Panc1 (cell line): ENCODE measurements around the gene WWOX. TPM values are rescaled to one million over a fixed set of nuclear protein-coding genes. Genes with fewer than 3 reads are reported as not detected.

ENCODE experiments used
- ATAC-seq: fragments of 200-7000 bp; cut with Tn5 transposase; 2 replicates; pipeline ENCODE4 v1.9.1; 2020; ENCODE audit warnings: mild to moderate bottlenecking, moderate library complexity
- BruUV-seq: library from RNA; stranded (reverse); fragments of 400-500 nt; replicated peaks from 2 replicates; lab custom pipeline; 2021; lab: Mats Ljungman, UMichigan
- CTCF ChIA-PET: fragments of 300-600 bp; sonication (Branson Sonifier 250); formaldehyde crosslinking; loops from one replicate; lab custom pipeline; 2022; ENCODE audit warnings: antibody characterized with exemption; lab: Charles Lee
- POLR2A ChIA-PET: fragments of 300-600 bp; sonication (Branson Sonifier 250); formaldehyde crosslinking; loops from one replicate; lab custom pipeline; 2022; ENCODE audit warnings: antibody characterized with exemption; lab: Charles Lee
- DNase-seq: peaks from one replicate; pipeline ENCODE4 v3.0.0-alpha.2; 2010; ENCODE audit warnings: low read depth, low spot score
- H3K27ac ChIP-seq: 2 replicates; pipeline ENCODE4 v1.5.1; 2011; ENCODE audit warnings: mild to moderate bottlenecking, low read length, inconsistent platforms
- H3K27me3 ChIP-seq: fragments of 200-500 bp; sonication (Bioruptor generic); 2 replicates; pipeline ENCODE4 v1.6.0; 2014; ENCODE audit warnings: low read length, inconsistent platforms; ENCODE audit not compliant: control insufficient read depth, insufficient read depth
- H3K36me3 ChIP-seq: fragments of 200-500 bp; sonication (Bioruptor generic); 2 replicates; pipeline ENCODE4 v1.5.1; 2014; ENCODE audit warnings: inconsistent platforms, mild to moderate bottlenecking, low read length, moderate library complexity; ENCODE audit not compliant: control insufficient read depth, insufficient read depth
- H3K4me1 ChIP-seq: 2 replicates; pipeline ENCODE4 v1.5.1; 2011; ENCODE audit warnings: inconsistent platforms, mild to moderate bottlenecking, low read length, moderate library complexity; ENCODE audit not compliant: control insufficient read depth, insufficient read depth
- H3K4me3 ChIP-seq, 2 experiments: 2 replicates each; pipeline ENCODE4 v1.5.1; 2011 to 2012; ENCODE audit warnings: low read depth in 2 of 2, low read length in 2 of 2, mild to moderate bottlenecking in 2 of 2, inconsistent platforms in 1 of 2, moderate library complexity in 1 of 2
- H3K9me3 ChIP-seq: fragments of 200-500 bp; sonication (Bioruptor generic); 2 replicates; pipeline ENCODE4 v1.5.1; 2014; ENCODE audit warnings: low read depth, mild to moderate bottlenecking, inconsistent platforms, low read length, moderate library complexity; ENCODE audit not compliant: control insufficient read depth, insufficient read depth
- CTCF ChIP-seq: fragments of 450-650 bp; IDR thresholded peaks from 2 replicates; pipeline ENCODE4 v1.5.1; 2017; ENCODE audit warnings: mild to moderate bottlenecking
- POLR2AphosphoS5 ChIP-seq: IDR thresholded peaks from 2 replicates; pipeline ENCODE4 v1.6.1; 2012; ENCODE audit warnings: mild to moderate bottlenecking, low read depth, low read length, moderate library complexity
- REST ChIP-seq, 2 experiments: IDR thresholded peaks; 2 replicates each; pipeline ENCODE4 v1.6.1; 2011 to 2012; ENCODE audit warnings: low read depth in 2 of 2, control low read depth in 1 of 2, low read length in 1 of 2, mild to moderate bottlenecking in 1 of 2, moderate library complexity in 1 of 2; ENCODE audit not compliant: insufficient read depth in 1 of 2
- SIN3A ChIP-seq: IDR thresholded peaks from 2 replicates; pipeline ENCODE4 v1.6.1; 2012; ENCODE audit warnings: low read depth, mild to moderate bottlenecking, low read length, moderate library complexity, borderline replicate concordance; ENCODE audit not compliant: insufficient read depth
- TCF7L2 ChIP-seq: IDR thresholded peaks from 2 replicates; pipeline ENCODE4 v1.6.1; 2011; ENCODE audit warnings: mild to moderate bottlenecking, low read depth, low read length, inconsistent platforms
- in situ Hi-C: cut with HindIII; loops from 2 replicates; pipeline ENCODE4 v1.10.0; 2016; ENCODE audit warnings: low sequenced_read_pairs, low pct_unique_long_range_greater_than_20kb
- intact Hi-C: fragments of 100-400 bp; cut with micrococcal nuclease; formaldehyde crosslinking; loops from one replicate; pipeline ENCODE4 v1.10.0; 2022; ENCODE audit not compliant: unreplicated experiment
- total RNA-seq: library from RNA; stranded (reverse); gene quantifications from one replicate; pipeline ENCODE4 v1.2.1, GENCODE V29; 2021; ENCODE audit not compliant: unreplicated experiment

WWOX gene
- total RNA-seq, 1 experiment from 2014 or later: 12.5 TPM

- ChIA-PET POLR2A (no interaction called here), CTCF (no interaction called here)
- intact Hi-C loops: no loop called here
- Histone ChIP-seq H3K4me3 (no peak overlapping the region), H3K27me3 (no peaks in the 10 kb centered on the region), H3K9me3 (no peaks in the 10 kb centered on the region), H3K36me3 (no peaks in the 10 kb centered on the region), H3K27ac (no peak overlapping the region), H3K4me1 (no peaks in the 10 kb centered on the region)
- TF ChIP-seq SIN3A: no peak
- no TSS peak for BruUV-seq
- no peak for ATAC-seq
- no peak for DNase-seq
- in situ Hi-C loops: no loop called here
Measured at GRCh38 chr16:78438632-78439031, 339.2 kb downstream of the WWOX start.

GRCh38 chr16:78439646-78440045, 340.2 kb downstream of the WWOX start:
- H3K27ac ChIP-seq: no peak overlapping the region
- TF ChIP-seq SIN3A: no peak
- no peak for TF ChIP-seq CTCF
- TF ChIP-seq TCF7L2: no peak
- TF ChIP-seq REST (IDR thresholded peaks at IDR 0.05; ENCODE audit: insufficient read depth in 1 of 2, low read depth in 2 of 2, low read length in 1 of 2): no peak
- TF ChIP-seq POLR2AphosphoS5: no peak
- H3K4me3 ChIP-seq: no peak overlapping the region
- in situ Hi-C loops (no loop called here), intact Hi-C loops (no loop called here)
- ChIA-PET POLR2A (no interaction called here), CTCF (no interaction called here)
- BruUV-seq: no TSS peak
- H3K27me3 ChIP-seq: no peaks in the 10 kb centered on the region
- H3K4me1 ChIP-seq: no peaks in the 10 kb centered on the region
- no peaks in the 10 kb centered on the region for H3K9me3 ChIP-seq
- H3K36me3 ChIP-seq: no peaks in the 10 kb centered on the region
- no peak for DNase-seq
- ATAC-seq: no peak

- Histone ChIP-seq H3K9me3 (no peaks in the 10 kb centered on the region), H3K36me3 (no peaks in the 10 kb centered on the region), H3K27me3 (no peaks in the 10 kb centered on the region), H3K4me3 (no peak overlapping the region), H3K27ac (no peak overlapping the region), H3K4me1 (no peaks in the 10 kb centered on the region)
- BruUV-seq: no TSS peak
- intact Hi-C loops: no loop called here
- TF ChIP-seq SIN3A (no peak), TCF7L2 (no peak), REST (IDR thresholded peaks at IDR 0.05; ENCODE audit: insufficient read depth in 1 of 2, low read depth in 2 of 2, low read length in 1 of 2) (no peak), POLR2AphosphoS5 (no peak), CTCF (no peak)
- in situ Hi-C loops: no loop called here
- CTCF ChIA-PET: no interaction called here
- no peak for ATAC-seq
- DNase-seq: no peak
- POLR2A ChIA-PET: no interaction called here
Measured at GRCh38 chr16:78441298-78441697, 341.8 kb downstream of the WWOX start.
